Neural cell (in vitro differentiated cells): ENCODE results near the gene ENTREP1.

Source experiments
- EP300 ChIP-seq: fragments of 450-650 bp; conservative IDR thresholded peaks from 2 replicates; pipeline ENCODE4 v1.6.1; 2014; ENCODE audit warnings: antibody characterized with exemption, mild to moderate bottlenecking, moderate library complexity; ENCODE audit not compliant: poor library complexity, severe bottlenecking
- EZH2 ChIP-seq: fragments of 200-600, 300-800 bp; shearing (Covaris generic), sonication (generic); IDR thresholded peaks from 2 replicates; pipeline ENCODE4 v1.6.1; 2014; ENCODE audit warnings: antibody characterized with exemption, low read length, borderline replicate concordance, mild to moderate bottlenecking; ENCODE audit not compliant: insufficient read depth, poor library complexity, severe bottlenecking
- MXI1 ChIP-seq: fragments of 450-650 bp; conservative IDR thresholded peaks from 2 replicates; pipeline ENCODE4 v1.6.1; 2014; ENCODE audit warnings: antibody characterized with exemption, mild to moderate bottlenecking; ENCODE audit not compliant: poor library complexity, severe bottlenecking
- POLR2AphosphoS5 ChIP-seq: IDR thresholded peaks from 2 replicates; pipeline ENCODE4 v1.6.1; 2012
- RAD21 ChIP-seq: fragments of 450-650 bp; conservative IDR thresholded peaks from 2 replicates; pipeline ENCODE4 v1.6.1; 2014; ENCODE audit warnings: antibody characterized with exemption, mild to moderate bottlenecking, moderate library complexity
- TF ChIP-seq, protein P1 (sequence below): fragments of 450-650 bp; IDR thresholded peaks from 2 replicates; pipeline ENCODE4 v1.5.1; 2014; ENCODE audit warnings: antibody characterized with exemption, mild to moderate bottlenecking, moderate library complexity; ENCODE audit not compliant: poor library complexity, severe bottlenecking
- TF ChIP-seq, protein P2 (sequence below): IDR thresholded peaks from 2 replicates; pipeline ENCODE4 v1.6.1; 2012; ENCODE audit warnings: borderline replicate concordance

DNA sequence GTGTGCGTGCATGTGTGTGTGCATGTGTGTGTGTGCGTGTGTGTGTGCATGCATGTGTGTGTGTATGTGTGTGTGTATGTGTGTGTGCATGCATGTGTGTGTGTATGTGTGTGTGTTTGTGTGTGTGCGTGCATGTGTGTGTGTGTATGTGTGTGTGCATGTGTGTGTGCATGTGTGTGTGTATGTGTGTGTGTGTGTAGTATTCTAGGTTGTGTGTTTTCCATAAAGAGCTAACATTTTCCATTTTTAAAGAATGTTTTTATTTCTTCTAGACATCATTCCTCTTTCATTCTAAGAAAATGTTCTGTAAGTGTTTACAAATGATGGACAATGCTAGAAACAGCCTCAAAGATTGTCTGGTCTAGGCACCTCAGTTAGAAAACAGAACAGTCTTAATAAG is 15.6 kb downstream of the ENTREP1 start:
- TF ChIP-seq, protein P1, sequence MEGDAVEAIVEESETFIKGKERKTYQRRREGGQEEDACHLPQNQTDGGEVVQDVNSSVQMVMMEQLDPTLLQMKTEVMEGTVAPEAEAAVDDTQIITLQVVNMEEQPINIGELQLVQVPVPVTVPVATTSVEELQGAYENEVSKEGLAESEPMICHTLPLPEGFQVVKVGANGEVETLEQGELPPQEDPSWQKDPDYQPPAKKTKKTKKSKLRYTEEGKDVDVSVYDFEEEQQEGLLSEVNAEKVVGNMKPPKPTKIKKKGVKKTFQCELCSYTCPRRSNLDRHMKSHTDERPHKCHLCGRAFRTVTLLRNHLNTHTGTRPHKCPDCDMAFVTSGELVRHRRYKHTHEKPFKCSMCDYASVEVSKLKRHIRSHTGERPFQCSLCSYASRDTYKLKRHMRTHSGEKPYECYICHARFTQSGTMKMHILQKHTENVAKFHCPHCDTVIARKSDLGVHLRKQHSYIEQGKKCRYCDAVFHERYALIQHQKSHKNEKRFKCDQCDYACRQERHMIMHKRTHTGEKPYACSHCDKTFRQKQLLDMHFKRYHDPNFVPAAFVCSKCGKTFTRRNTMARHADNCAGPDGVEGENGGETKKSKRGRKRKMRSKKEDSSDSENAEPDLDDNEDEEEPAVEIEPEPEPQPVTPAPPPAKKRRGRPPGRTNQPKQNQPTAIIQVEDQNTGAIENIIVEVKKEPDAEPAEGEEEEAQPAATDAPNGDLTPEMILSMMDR: no peak
- TF ChIP-seq EZH2: no peak
- no peak for TF ChIP-seq RAD21
- TF ChIP-seq, protein P2, sequence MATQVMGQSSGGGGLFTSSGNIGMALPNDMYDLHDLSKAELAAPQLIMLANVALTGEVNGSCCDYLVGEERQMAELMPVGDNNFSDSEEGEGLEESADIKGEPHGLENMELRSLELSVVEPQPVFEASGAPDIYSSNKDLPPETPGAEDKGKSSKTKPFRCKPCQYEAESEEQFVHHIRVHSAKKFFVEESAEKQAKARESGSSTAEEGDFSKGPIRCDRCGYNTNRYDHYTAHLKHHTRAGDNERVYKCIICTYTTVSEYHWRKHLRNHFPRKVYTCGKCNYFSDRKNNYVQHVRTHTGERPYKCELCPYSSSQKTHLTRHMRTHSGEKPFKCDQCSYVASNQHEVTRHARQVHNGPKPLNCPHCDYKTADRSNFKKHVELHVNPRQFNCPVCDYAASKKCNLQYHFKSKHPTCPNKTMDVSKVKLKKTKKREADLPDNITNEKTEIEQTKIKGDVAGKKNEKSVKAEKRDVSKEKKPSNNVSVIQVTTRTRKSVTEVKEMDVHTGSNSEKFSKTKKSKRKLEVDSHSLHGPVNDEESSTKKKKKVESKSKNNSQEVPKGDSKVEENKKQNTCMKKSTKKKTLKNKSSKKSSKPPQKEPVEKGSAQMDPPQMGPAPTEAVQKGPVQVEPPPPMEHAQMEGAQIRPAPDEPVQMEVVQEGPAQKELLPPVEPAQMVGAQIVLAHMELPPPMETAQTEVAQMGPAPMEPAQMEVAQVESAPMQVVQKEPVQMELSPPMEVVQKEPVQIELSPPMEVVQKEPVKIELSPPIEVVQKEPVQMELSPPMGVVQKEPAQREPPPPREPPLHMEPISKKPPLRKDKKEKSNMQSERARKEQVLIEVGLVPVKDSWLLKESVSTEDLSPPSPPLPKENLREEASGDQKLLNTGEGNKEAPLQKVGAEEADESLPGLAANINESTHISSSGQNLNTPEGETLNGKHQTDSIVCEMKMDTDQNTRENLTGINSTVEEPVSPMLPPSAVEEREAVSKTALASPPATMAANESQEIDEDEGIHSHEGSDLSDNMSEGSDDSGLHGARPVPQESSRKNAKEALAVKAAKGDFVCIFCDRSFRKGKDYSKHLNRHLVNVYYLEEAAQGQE: no peak
- TF ChIP-seq POLR2AphosphoS5: no peak
- no peak for TF ChIP-seq MXI1
- TF ChIP-seq EP300: no peak
